HepG2 (cell line): Measurements from ENCODE around the gene PGGT1B. TPM values are rescaled to one million over a fixed set of nuclear protein-coding genes. Genes with fewer than 3 reads are reported as not detected.

Experiments
- CBFB ChIP-seq: sonication (generic); formaldehyde crosslinking; IDR thresholded peaks from 2 replicates; pipeline ENCODE4 v1.4.0; 2020; ENCODE audit warnings: missing genetic modification reagents
- NFIC ChIP-seq: IDR thresholded peaks from 2 replicates; pipeline ENCODE4 v1.6.1; 2012; ENCODE audit warnings: mild to moderate bottlenecking, low read length, inconsistent platforms
- RFXANK ChIP-seq: IDR thresholded peaks from 2 replicates; pipeline ENCODE4 v1.6.1; 2016
- SNRNP70 ChIP-seq: fragments of 200-400 bp; formaldehyde crosslinking; IDR thresholded peaks from 2 replicates; pipeline ENCODE4 v1.6.1; 2017; ENCODE audit warnings: mild to moderate bottlenecking, low read depth, low read length, moderate library complexity
- TSC22D2 ChIP-seq: sonication (generic); formaldehyde crosslinking; IDR thresholded peaks from 2 replicates; pipeline ENCODE4 v1.5.1; 2020; ENCODE audit warnings: missing genetic modification reagents, mild to moderate bottlenecking, borderline replicate concordance
- ZEB1 ChIP-seq: IDR thresholded peaks from 2 replicates; pipeline ENCODE4 v1.6.1; 2012; ENCODE audit warnings: mild to moderate bottlenecking, low read depth, inconsistent platforms; ENCODE audit not compliant: insufficient replicate concordance
- ZFP36 ChIP-seq: fragments of 150-350 bp; IDR thresholded peaks from 2 replicates; pipeline ENCODE4 v1.6.1; 2018; ENCODE audit warnings: borderline replicate concordance, low read length, low read depth; ENCODE audit not compliant: partially characterized antibody
- ZGPAT ChIP-seq: IDR thresholded peaks from 2 replicates; pipeline ENCODE4 v1.6.1; 2016; ENCODE audit warnings: mild to moderate bottlenecking
- ZMYM2 ChIP-seq: sonication (generic); formaldehyde crosslinking; IDR thresholded peaks from 2 replicates; pipeline ENCODE4 v1.8.0; 2022; ENCODE audit warnings: mild to moderate bottlenecking, missing genetic modification reagents
- ZNF407 ChIP-seq: sonication (generic); formaldehyde crosslinking; IDR thresholded peaks from one replicate; pipeline ENCODE4 v1.5.1; 2020; ENCODE audit warnings: mild to moderate bottlenecking, missing genetic modification reagents; ENCODE audit errors: not compliant biosample characterization
- ZNF546 ChIP-seq: sonication (generic); formaldehyde crosslinking; conservative IDR thresholded peaks from 2 replicates; pipeline ENCODE4 v1.8.1; 2023; ENCODE audit warnings: mild to moderate bottlenecking, missing genetic modification reagents
- ZNF605 ChIP-seq: sonication (generic); formaldehyde crosslinking; IDR thresholded peaks from 2 replicates; pipeline ENCODE4 v1.8.0; 2022; ENCODE audit warnings: mild to moderate bottlenecking, missing genetic modification reagents
- polyA plus RNA-seq, 8 experiments: library from polyadenylated mRNA; depleted of rRNA in 3 of 8; stranded (reverse) in 7 of 8; unstranded in 1 of 8; fragments of >200 nt; fragmentation: Illumina TruSeq in 4 of 8; extraction: Trizol in 4 of 8; gene quantifications; 2 replicates each; pipeline versions ENCODE4 v1.2.1 to v1.2.3, GENCODE V29; 2011 to 2016; ENCODE audit warnings: low read depth in 4 of 8, missing spikeins in 1 of 8, mixed read lengths in 1 of 8; ENCODE audit not compliant: insufficient read depth in 1 of 8
- total RNA-seq, 5 experiments: library from RNA; depleted of rRNA; stranded (reverse); fragments of >200 nt; fragmentation: Illumina TruSeq; extraction: Trizol; gene quantifications; 2 replicates each; pipeline ENCODE4 v1.2.3, GENCODE V29; 2016; ENCODE audit warnings: low read depth in 1 of 5
- TF ChIP-seq, protein P1 (sequence below): sonication (generic); formaldehyde crosslinking; IDR thresholded peaks from 2 replicates; pipeline ENCODE4 v1.4.0; 2020; ENCODE audit warnings: missing genetic modification reagents, mild to moderate bottlenecking, borderline replicate concordance
- TF ChIP-seq, protein P2 (sequence below): IDR thresholded peaks from 2 replicates; pipeline ENCODE4 v1.6.1; 2016
- TF ChIP-seq, protein P3 (sequence below): sonication (generic); formaldehyde crosslinking; IDR thresholded peaks from 2 replicates; pipeline ENCODE4 v1.4.0; 2020; ENCODE audit warnings: mild to moderate bottlenecking, missing genetic modification reagents

Gene PGGT1B
- total and polyA plus RNA-seq, 2 of the 13 experiments (the other 11 are each of a cell fraction or from before 2014, with no cell fraction given): 2.4 to 42.7 TPM

DNA sequence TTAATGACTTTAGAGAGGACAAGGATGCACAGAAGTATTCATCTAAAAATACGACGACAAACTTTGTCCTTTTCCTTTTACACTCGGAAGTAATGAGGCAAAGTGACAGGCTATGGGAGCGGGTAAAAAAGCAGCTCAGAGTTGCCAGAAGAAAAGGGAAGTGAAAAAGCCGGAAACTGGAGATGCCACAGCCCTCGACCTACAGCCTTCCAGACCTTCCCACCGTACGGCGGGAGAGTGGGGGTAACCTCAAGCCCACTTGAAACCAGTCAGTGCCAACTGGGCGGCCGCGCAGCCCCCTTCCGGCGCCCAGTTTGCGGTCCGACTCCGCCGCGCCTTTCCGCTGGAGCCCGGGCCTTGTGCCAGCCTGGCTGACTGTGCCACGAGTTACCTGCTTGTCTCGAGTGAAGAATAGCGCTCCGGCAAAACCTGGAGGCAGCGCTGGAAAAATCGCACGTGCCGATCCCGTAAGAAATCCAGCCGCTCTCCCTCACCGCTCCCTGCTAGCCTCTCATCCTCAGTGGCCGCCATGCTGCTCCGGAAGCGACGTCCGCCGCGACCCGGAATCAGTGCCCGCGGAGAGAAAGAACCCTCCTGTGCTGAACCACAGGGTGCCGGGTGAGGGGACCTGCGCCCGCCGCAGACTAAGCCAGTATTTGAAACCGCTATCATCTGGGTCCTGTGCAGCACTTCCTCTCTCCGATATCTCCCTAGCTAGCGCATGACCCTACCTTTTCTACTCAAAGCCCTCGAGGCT is at the start of gene PGGT1B (continued):
- peak; percentile 72; the same call in 1 of the 2 replicates for TF ChIP-seq TSC22D2
- peak; percentile 70 for TF ChIP-seq CBFB (CRISPR knock-in tag)
- TF ChIP-seq ZFP36: no peak
- peak; percentile 82; the same call in 1 of the 2 replicates for TF ChIP-seq RFXANK (CRISPR knock-in tag)
- no peak for TF ChIP-seq NFIC
- TF ChIP-seq, protein P1, sequence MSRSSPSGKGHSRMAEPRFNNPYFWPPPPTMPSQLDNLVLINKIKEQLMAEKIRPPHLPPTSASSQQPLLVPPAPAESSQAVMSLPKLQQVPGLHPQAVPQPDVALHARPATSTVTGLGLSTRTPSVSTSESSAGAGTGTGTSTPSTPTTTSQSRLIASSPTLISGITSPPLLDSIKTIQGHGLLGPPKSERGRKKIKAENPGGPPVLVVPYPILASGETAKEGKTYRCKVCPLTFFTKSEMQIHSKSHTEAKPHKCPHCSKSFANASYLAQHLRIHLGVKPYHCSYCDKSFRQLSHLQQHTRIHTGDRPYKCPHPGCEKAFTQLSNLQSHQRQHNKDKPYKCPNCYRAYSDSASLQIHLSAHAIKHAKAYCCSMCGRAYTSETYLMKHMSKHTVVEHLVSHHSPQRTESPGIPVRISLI (CRISPR knock-in tag): no peak
- TF ChIP-seq ZNF546: no peak
- TF ChIP-seq ZEB1: no peak
- no peak for TF ChIP-seq SNRNP70
- TF ChIP-seq, protein P2, sequence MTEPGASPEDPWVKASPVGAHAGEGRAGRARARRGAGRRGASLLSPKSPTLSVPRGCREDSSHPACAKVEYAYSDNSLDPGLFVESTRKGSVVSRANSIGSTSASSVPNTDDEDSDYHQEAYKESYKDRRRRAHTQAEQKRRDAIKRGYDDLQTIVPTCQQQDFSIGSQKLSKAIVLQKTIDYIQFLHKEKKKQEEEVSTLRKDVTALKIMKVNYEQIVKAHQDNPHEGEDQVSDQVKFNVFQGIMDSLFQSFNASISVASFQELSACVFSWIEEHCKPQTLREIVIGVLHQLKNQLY (CRISPR knock-in tag): no peak
- no peak for TF ChIP-seq ZMYM2 (CRISPR knock-in tag)
- TF ChIP-seq ZNF407 (CRISPR knock-in tag): peak; percentile 81
- TF ChIP-seq, protein P3, sequence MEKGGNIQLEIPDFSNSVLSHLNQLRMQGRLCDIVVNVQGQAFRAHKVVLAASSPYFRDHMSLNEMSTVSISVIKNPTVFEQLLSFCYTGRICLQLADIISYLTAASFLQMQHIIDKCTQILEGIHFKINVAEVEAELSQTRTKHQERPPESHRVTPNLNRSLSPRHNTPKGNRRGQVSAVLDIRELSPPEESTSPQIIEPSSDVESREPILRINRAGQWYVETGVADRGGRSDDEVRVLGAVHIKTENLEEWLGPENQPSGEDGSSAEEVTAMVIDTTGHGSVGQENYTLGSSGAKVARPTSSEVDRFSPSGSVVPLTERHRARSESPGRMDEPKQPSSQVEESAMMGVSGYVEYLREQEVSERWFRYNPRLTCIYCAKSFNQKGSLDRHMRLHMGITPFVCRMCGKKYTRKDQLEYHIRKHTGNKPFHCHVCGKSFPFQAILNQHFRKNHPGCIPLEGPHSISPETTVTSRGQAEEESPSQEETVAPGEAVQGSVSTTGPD: no peak
- peak; percentile 83 for TF ChIP-seq ZGPAT (CRISPR knock-in tag)
- peak; percentile 81 for TF ChIP-seq ZNF605 (CRISPR knock-in tag)
